Dedifferentiated amniotic fluid mesenchymal stem cell (primary cell): Measurements from ENCODE around the gene ITPR1.
A peak's percentile ranks its signal among the peaks of the same experiment; 100 is the strongest.
"Not testable (repeated sequence)": the region's sequence is repeated elsewhere in the genome, so short reads cannot be mapped to it uniquely, and the experiment has no call there.

ENCODE experiments used
- DNase-seq: peaks from one replicate; pipeline ENCODE4 v3.0.0-alpha.2; 2016; ENCODE audit errors: extremely low spot score

Gene ITPR1

GRCh38 chr3:4571690-4572334, 78.7 kb downstream of the ITPR1 start:
- DNase-seq: no peak

GRCh38 chr3:4573153-4573552, 80.0 kb downstream of the ITPR1 start:
- DNase-seq: no peak

- DNase-seq: no peak
These were observed 81.3 kb downstream of the ITPR1 start for GRCh38 chr3:4574426-4574965.

GRCh38 chr3:4575381-4575780, 82.2 kb downstream of the ITPR1 start:
- no peak for DNase-seq

- no peak for DNase-seq
These were observed 84.6 kb downstream of the ITPR1 start for GRCh38 chr3:4577721-4578120.

GRCh38 chr3:4580346-4581123, 87.4 kb downstream of the ITPR1 start:
- DNase-seq: no peak

GRCh38 chr3:4581124-4581424, 87.9 kb downstream of the ITPR1 start:
- no peak for DNase-seq

- DNase-seq: no peak
These were observed 88.3 kb downstream of the ITPR1 start for GRCh38 chr3:4581498-4581897.

- DNase-seq: no peak
These were observed 88.9 kb downstream of the ITPR1 start for GRCh38 chr3:4581920-4582611.

GRCh38 chr3:4582624-4583023, 89.5 kb downstream of the ITPR1 start:
- DNase-seq: peak; percentile 62

GRCh38 chr3:4583416-4583815, 90.3 kb downstream of the ITPR1 start:
- no peak for DNase-seq

GRCh38 chr3:4584456-4585249, 91.5 kb downstream of the ITPR1 start:
- no peak for DNase-seq

- DNase-seq: no peak
These were observed 93.2 kb downstream of the ITPR1 start for GRCh38 chr3:4586381-4586780.

- DNase-seq: no peak
These were observed 94.1 kb downstream of the ITPR1 start for GRCh38 chr3:4587061-4587837.

GRCh38 chr3:4587838-4588105, 94.6 kb downstream of the ITPR1 start:
- DNase-seq: no peak

GRCh38 chr3:4588466-4588865, 95.3 kb downstream of the ITPR1 start:
- no peak for DNase-seq

- DNase-seq: no peak
These were observed 96.4 kb downstream of the ITPR1 start for GRCh38 chr3:4589475-4590097.

GRCh38 chr3:4590849-4591248, 97.7 kb downstream of the ITPR1 start:
- not testable (repeated sequence) for DNase-seq

- no peak for DNase-seq
These were observed 98.5 kb downstream of the ITPR1 start for GRCh38 chr3:4591669-4592068.

- no peak for DNase-seq
These were observed 99.9 kb downstream of the ITPR1 start for GRCh38 chr3:4593014-4593413.

GRCh38 chr3:4595710-4596113, 102.6 kb downstream of the ITPR1 start:
- DNase-seq: no peak
